Measurements from ENCODE around the gene CCK. TPM values are rescaled to one million over a fixed set of nuclear protein-coding genes. Genes with fewer than 3 reads are reported as not detected.

CCK gene
- total RNA-seq, 4 donors from 2014 or later, result 1.4 to 2.2 (median 1.9) TPM; not detected in 1

GRCh38 chr3:42267878-42268277 lies 1.9 kb upstream of the CCK start:
- Histone ChIP-seq H3K36me3 (no peaks in the 10 kb centered on the region), H3K4me1 (peaks cover 0 to 22% (median 15%) of the 10 kb centered on the region in 4 donors), H3K4me3 (no peak overlapping the region), H3K9me3 (no peaks in the 10 kb centered on the region), H3K27ac (no peak overlapping the region), H3K27me3 (peaks cover 49% of the 10 kb centered on the region)
- 84 to 90% methylated on average over 2 to 6 of the region's 6 CpGs for WGBS, 2 donors (ENCODE audit: low coverage in 1 of 2)
- DNase-seq, result no peak
- in situ Hi-C loops (cut with MboI; ENCODE audit: low pct_ligation_motif_present in 1 of 4, low pct_unique_long_range_greater_than_20kb in 1 of 4, low sequenced_read_pairs in 3 of 4), result no loop called here
- intact Hi-C loops (cut with DNase I; ENCODE audit: low total_unique reads), result no loop called here
- TF ChIP-seq EP300 (IDR thresholded peaks at IDR 0.05; ENCODE audit: low read depth) (no peak), CTCF (IDR thresholded peaks at IDR 0.05) (no peak), POLR2AphosphoS5 (IDR thresholded peaks at IDR 0.05) (no peak), POLR2A (IDR thresholded peaks at IDR 0.05) (no peak)

- WGBS, 2 donors (ENCODE audit: low coverage in 1 of 2), result 30% methylated on average over 58 of the region's 60 CpGs; no CpG with 5 or more reads in 1 of the 2 donors
- TF ChIP-seq EP300 (IDR thresholded peaks at IDR 0.05; ENCODE audit: low read depth) (no peak), POLR2A (IDR thresholded peaks at IDR 0.05) (no peak), CTCF (IDR thresholded peaks at IDR 0.05) (no peak), POLR2AphosphoS5 (IDR thresholded peaks at IDR 0.05) (peak in 1 of 3 donors; percentile 17)
- in situ Hi-C loops (cut with MboI; ENCODE audit: low pct_ligation_motif_present in 1 of 4, low pct_unique_long_range_greater_than_20kb in 1 of 4, low sequenced_read_pairs in 3 of 4), result no loop called here
- Histone ChIP-seq H3K36me3 (no peaks in the 10 kb centered on the region), H3K27me3 (peaks cover 74% of the 10 kb centered on the region), H3K4me1 (peaks cover 0 to 22% (median 15%) of the 10 kb centered on the region in 4 donors), H3K9me3 (no peaks in the 10 kb centered on the region), H3K27ac (no peak overlapping the region), H3K4me3 (peak overlapping the region in 1 of 4 donors; percentile 13)
- intact Hi-C loops (cut with DNase I; ENCODE audit: low total_unique reads), result no loop called here
- no peak for DNase-seq
Measured at GRCh38 chr3:42265059-42265991, 660 bp downstream of the CCK start.

- Histone ChIP-seq H3K9me3 (no peaks in the 10 kb centered on the region), H3K27me3 (peaks cover 82% of the 10 kb centered on the region), H3K4me1 (peaks cover 0 to 22% (median 15%) of the 10 kb centered on the region in 4 donors), H3K27ac (no peak overlapping the region), H3K4me3 (peak overlapping the region in 1 of 4 donors; percentile 13), H3K36me3 (no peaks in the 10 kb centered on the region)
- peak; percentile 19 for DNase-seq
- in situ Hi-C loops (cut with MboI; ENCODE audit: low pct_ligation_motif_present in 1 of 4, low pct_unique_long_range_greater_than_20kb in 1 of 4, low sequenced_read_pairs in 3 of 4) (no loop called here), intact Hi-C loops (cut with DNase I; ENCODE audit: low total_unique reads) (no loop called here)
- TF ChIP-seq POLR2AphosphoS5 (IDR thresholded peaks at IDR 0.05) (no peak), EP300 (IDR thresholded peaks at IDR 0.05; ENCODE audit: low read depth) (no peak), CTCF (IDR thresholded peaks at IDR 0.05) (no peak), POLR2A (IDR thresholded peaks at IDR 0.05) (no peak)
- 22 to 35% methylated on average over 9 to 33 of the region's 37 CpGs for WGBS, 2 donors (ENCODE audit: low coverage in 1 of 2)
Measured at GRCh38 chr3:42264399-42265058, 1.5 kb downstream of the CCK start.

All from transverse colon (tissue), 4 donors.